Liver (tissue), 9 donors: Measurements from ENCODE around the gene HUNK. TPM values are rescaled to one million over a fixed set of nuclear protein-coding genes. Genes with fewer than 3 reads are reported as not detected.

Source experiments
- DNase-seq: peaks from one replicate; pipeline ENCODE4 v3.0.0-alpha.2; 2017; ENCODE audit warnings: low spot score
- H3K27ac ChIP-seq, 2 donors: one replicate each; pipeline ENCODE4 v1.7.0; 2013; ENCODE audit warnings: inconsistent platforms in 2 of 2, low read length in 2 of 2, control low read depth in 1 of 2, low read depth in 1 of 2, mild to moderate bottlenecking in 1 of 2
- H3K27me3 ChIP-seq, 4 donors: one replicate each; pipeline versions ENCODE4 v1.6.1 to v1.7.0; 2013; ENCODE audit warnings: low read length in 3 of 4, inconsistent platforms in 1 of 4, mild to moderate bottlenecking in 1 of 4, moderate library complexity in 1 of 4; ENCODE audit not compliant: control insufficient read depth in 4 of 4, insufficient read depth in 4 of 4
- H3K36me3 ChIP-seq, 4 donors: one replicate each; pipeline versions ENCODE4 v1.6.1 to v1.7.0; 2013; ENCODE audit warnings: low read length in 3 of 4, mild to moderate bottlenecking in 3 of 4, low read depth in 1 of 4, moderate library complexity in 1 of 4; ENCODE audit not compliant: control insufficient read depth in 4 of 4, insufficient read depth in 3 of 4
- H3K4me1 ChIP-seq, 4 donors: one replicate each; pipeline versions ENCODE4 v1.6.1 to v1.7.0; 2013; ENCODE audit warnings: low read length in 3 of 4, mild to moderate bottlenecking in 3 of 4, moderate library complexity in 1 of 4; ENCODE audit not compliant: control insufficient read depth in 4 of 4, insufficient read depth in 4 of 4
- H3K4me3 ChIP-seq, 3 donors: one replicate each; pipeline versions ENCODE4 v1.6.1 to v1.7.0; 2013; ENCODE audit warnings: low read length in 3 of 3, control low read depth in 1 of 3, low read depth in 1 of 3, mild to moderate bottlenecking in 1 of 3
- H3K9ac ChIP-seq, 2 donors: one replicate each; pipeline ENCODE4 v1.7.0; 2013; ENCODE audit warnings: low read length in 2 of 2, mild to moderate bottlenecking in 2 of 2, moderate library complexity in 2 of 2, control low read depth in 1 of 2, low read depth in 1 of 2
- H3K9me3 ChIP-seq, 4 donors: one replicate each; pipeline versions ENCODE4 v1.6.1 to v1.7.0; 2013; ENCODE audit warnings: low read length in 3 of 4; ENCODE audit not compliant: control insufficient read depth in 4 of 4
- EGR1 ChIP-seq, 2 donors: IDR thresholded peaks; 2 replicates each; pipeline ENCODE4 v1.6.1; 2016 to 2018; ENCODE audit warnings: antibody characterized with exemption in 2 of 2, low read depth in 2 of 2
- FOXA1 ChIP-seq: IDR thresholded peaks from 2 replicates; pipeline ENCODE4 v1.6.1; 2016; ENCODE audit warnings: antibody characterized with exemption
- FOXA2 ChIP-seq: IDR thresholded peaks from 2 replicates; pipeline ENCODE4 v1.6.1; 2016; ENCODE audit warnings: antibody characterized with exemption
- GABPA ChIP-seq, 2 donors: IDR thresholded peaks in 1 of 2; conservative IDR thresholded peaks in 1 of 2; 2 replicates each; pipeline ENCODE4 v1.6.1; 2016; ENCODE audit warnings: antibody characterized with exemption in 2 of 2, mild to moderate bottlenecking in 1 of 2, moderate library complexity in 1 of 2
- HNF4G ChIP-seq: IDR thresholded peaks from 2 replicates; pipeline ENCODE4 v1.6.1; 2016; ENCODE audit warnings: antibody characterized with exemption
- JUND ChIP-seq, 2 donors: IDR thresholded peaks; 2 replicates each; pipeline ENCODE4 v1.6.1; 2016; ENCODE audit warnings: antibody characterized with exemption in 2 of 2
- MAX ChIP-seq: IDR thresholded peaks from 2 replicates; pipeline ENCODE4 v1.6.1; 2016; ENCODE audit warnings: antibody characterized with exemption
- NR2F2 ChIP-seq: IDR thresholded peaks from 2 replicates; pipeline ENCODE4 v1.6.1; 2016; ENCODE audit warnings: antibody characterized with exemption
- RXRA ChIP-seq, 2 donors: IDR thresholded peaks; 2 replicates each; pipeline ENCODE4 v1.6.1; 2017 to 2018; ENCODE audit warnings: antibody characterized with exemption in 2 of 2, mild to moderate bottlenecking in 1 of 2
- SP1 ChIP-seq: IDR thresholded peaks from 2 replicates; pipeline ENCODE4 v1.6.1; 2018; ENCODE audit warnings: antibody characterized with exemption, mild to moderate bottlenecking
- TAF1 ChIP-seq: conservative IDR thresholded peaks from 2 replicates; pipeline ENCODE4 v1.6.1; 2016; ENCODE audit warnings: antibody characterized with exemption, mild to moderate bottlenecking
- WGBS: extraction: QIAGEN DNeasy Blood & Tissue Kit; methylation state at CpG from one replicate; pipeline ENCODE4 v1.1.7; 2013; 5-methylcytosine and 5-hydroxymethylcytosine counted together
- polyA plus RNA-seq, 2 donors: library from polyadenylated mRNA; stranded (reverse) in 1 of 2; unstranded in 1 of 2; fragments of 200-250 nt in 1 of 2; fragments of >200 nt in 1 of 2; fragmentation: Nextera tagmentation in 1 of 2; extraction: Ambion mirVana in 1 of 2; gene quantifications; one replicate each; pipeline versions ENCODE4 v1.2.1 to v1.2.3, GENCODE V29; 2013 to 2015
- total RNA-seq, 2 donors: library from RNA; depleted of rRNA; stranded (reverse); fragments of >200 nt; gene quantifications; one replicate each; pipeline ENCODE4 v1.2.3, GENCODE V29; 2014
- TF ChIP-seq, protein P1 (sequence below): fragments of 150-350 bp; IDR thresholded peaks from 2 replicates; pipeline ENCODE4 v1.5.1; 2017; ENCODE audit warnings: improper control_type of control experiment, low read depth, low read length; ENCODE audit not compliant: missing input control
- TF ChIP-seq, protein P2 (sequence below): IDR thresholded peaks from 2 replicates; pipeline ENCODE4 v1.6.1; 2016; ENCODE audit warnings: antibody characterized with exemption
- donor health status: healthy.
- donor health status: healthy.
- donor health status: healthy.
- donor health status: healthy.
- donor health status: healthy.

The HUNK gene
- total and polyA plus RNA-seq, 4 donors, result 0.11 to 0.92 (median 0.30) TPM

GRCh38 chr21:31930001-31930400 lies 57.2 kb downstream of the HUNK start (continued):
- TF ChIP-seq, protein P1, sequence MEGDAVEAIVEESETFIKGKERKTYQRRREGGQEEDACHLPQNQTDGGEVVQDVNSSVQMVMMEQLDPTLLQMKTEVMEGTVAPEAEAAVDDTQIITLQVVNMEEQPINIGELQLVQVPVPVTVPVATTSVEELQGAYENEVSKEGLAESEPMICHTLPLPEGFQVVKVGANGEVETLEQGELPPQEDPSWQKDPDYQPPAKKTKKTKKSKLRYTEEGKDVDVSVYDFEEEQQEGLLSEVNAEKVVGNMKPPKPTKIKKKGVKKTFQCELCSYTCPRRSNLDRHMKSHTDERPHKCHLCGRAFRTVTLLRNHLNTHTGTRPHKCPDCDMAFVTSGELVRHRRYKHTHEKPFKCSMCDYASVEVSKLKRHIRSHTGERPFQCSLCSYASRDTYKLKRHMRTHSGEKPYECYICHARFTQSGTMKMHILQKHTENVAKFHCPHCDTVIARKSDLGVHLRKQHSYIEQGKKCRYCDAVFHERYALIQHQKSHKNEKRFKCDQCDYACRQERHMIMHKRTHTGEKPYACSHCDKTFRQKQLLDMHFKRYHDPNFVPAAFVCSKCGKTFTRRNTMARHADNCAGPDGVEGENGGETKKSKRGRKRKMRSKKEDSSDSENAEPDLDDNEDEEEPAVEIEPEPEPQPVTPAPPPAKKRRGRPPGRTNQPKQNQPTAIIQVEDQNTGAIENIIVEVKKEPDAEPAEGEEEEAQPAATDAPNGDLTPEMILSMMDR, result no peak
- no peak for TF ChIP-seq FOXA2
- TF ChIP-seq, protein P2, sequence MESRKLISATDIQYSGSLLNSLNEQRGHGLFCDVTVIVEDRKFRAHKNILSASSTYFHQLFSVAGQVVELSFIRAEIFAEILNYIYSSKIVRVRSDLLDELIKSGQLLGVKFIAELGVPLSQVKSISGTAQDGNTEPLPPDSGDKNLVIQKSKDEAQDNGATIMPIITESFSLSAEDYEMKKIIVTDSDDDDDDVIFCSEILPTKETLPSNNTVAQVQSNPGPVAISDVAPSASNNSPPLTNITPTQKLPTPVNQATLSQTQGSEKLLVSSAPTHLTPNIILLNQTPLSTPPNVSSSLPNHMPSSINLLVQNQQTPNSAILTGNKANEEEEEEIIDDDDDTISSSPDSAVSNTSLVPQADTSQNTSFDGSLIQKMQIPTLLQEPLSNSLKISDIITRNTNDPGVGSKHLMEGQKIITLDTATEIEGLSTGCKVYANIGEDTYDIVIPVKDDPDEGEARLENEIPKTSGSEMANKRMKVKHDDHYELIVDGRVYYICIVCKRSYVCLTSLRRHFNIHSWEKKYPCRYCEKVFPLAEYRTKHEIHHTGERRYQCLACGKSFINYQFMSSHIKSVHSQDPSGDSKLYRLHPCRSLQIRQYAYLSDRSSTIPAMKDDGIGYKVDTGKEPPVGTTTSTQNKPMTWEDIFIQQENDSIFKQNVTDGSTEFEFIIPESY, result no peak
- TF ChIP-seq MAX, result no peak

GRCh38 chr21:31931644-31932469 lies 59.0 kb downstream of the HUNK start:
- no peak overlapping the region for H3K9ac ChIP-seq
- no peaks in the 10 kb centered on the region for H3K27me3 ChIP-seq
- no peak for TF ChIP-seq FOXA2
- H3K9me3 ChIP-seq, result no peaks in the 10 kb centered on the region
- DNase-seq, result no peak
- WGBS, result 93% methylated on average over 23 of the region's 23 CpGs
- no peaks in the 10 kb centered on the region for H3K4me1 ChIP-seq
- no peak overlapping the region for H3K27ac ChIP-seq
- no peaks in the 10 kb centered on the region for H3K36me3 ChIP-seq
- H3K4me3 ChIP-seq, result no peak overlapping the region

GRCh38 chr21:31932470-31932764 lies 59.6 kb downstream of the HUNK start:
- TF ChIP-seq, protein P2, result no peak
- TF ChIP-seq SP1 (no peak), FOXA1 (no peak), NR2F2 (no peak), EGR1 (IDR thresholded peaks at IDR 0.05; ENCODE audit: low read depth in 2 of 2) (no peak), MAX (no peak), JUND (IDR thresholded peaks at IDR 0.05) (no peak), RXRA (IDR thresholded peaks at IDR 0.05) (no peak), HNF4G (no peak), TAF1 (no peak), FOXA2 (no peak), GABPA (IDR thresholded peaks at IDR 0.05 in 1 of 2, conservative IDR thresholded peaks at IDR 0.05 in 1 of 2) (no peak)
- TF ChIP-seq, protein P1, result no peak
- no peak overlapping the region for H3K27ac ChIP-seq
- H3K4me3 ChIP-seq, result no peak overlapping the region
- H3K9ac ChIP-seq, result no peak overlapping the region
- WGBS, result 71% methylated on average over 1 of the region's 1 CpG
- H3K9me3 ChIP-seq, result no peaks in the 10 kb centered on the region
- no peaks in the 10 kb centered on the region for H3K4me1 ChIP-seq
- no peak for DNase-seq
- H3K36me3 ChIP-seq, result no peaks in the 10 kb centered on the region
- H3K27me3 ChIP-seq, result no peaks in the 10 kb centered on the region
